ENCODE results near the gene WFIKKN1. TPM values are rescaled to one million over a fixed set of nuclear protein-coding genes. Genes with fewer than 3 reads are reported as not detected.

WFIKKN1 gene
- total RNA-seq, 1 donor from 2014 or later: 0.17 TPM

DNA sequence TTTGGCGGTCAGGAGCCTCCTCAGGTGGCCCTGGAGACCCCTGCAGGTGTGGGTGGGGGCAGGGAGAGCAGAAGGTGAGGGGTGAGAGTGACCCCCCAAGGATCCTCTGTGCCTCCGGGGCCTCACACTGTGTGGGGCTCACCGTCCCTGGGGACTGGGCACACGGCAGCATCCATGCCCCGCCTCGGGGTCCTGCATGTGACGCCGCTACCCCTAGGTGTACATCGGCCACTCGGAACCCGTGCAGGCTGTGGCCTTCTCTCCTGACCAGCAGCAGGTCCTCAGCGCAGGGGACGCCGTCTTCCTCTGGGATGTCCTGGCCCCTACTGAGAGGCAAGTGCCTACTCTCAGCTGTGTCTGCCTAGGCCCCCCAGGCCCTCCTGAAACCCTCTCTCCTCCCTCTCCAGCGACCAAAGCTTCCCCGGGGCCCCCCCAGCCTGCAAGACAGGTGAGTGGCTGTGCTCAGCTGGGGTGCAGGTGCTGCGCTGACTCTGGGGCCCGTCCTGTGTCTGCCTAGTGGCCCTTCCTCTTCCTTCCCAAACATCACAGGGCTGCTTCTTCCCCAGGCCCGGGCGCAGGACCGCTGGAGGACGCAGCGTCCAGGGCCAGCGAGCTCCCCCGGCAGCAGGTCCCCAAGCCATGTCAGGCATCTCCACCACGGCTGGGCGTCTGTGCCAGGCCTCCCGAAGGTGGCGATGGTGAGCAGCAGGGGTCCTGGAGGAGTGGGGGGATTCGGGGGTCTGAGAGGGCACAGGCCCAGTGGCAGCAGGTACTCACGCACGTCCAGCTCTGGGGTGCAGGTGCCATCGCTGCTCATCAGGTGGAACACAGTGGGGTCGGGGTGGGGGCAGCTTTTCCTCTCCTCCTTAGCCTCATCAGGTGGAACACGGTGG, 28.1 kb downstream of the WFIKKN1 start:
- no peak for DNase-seq

DNA sequence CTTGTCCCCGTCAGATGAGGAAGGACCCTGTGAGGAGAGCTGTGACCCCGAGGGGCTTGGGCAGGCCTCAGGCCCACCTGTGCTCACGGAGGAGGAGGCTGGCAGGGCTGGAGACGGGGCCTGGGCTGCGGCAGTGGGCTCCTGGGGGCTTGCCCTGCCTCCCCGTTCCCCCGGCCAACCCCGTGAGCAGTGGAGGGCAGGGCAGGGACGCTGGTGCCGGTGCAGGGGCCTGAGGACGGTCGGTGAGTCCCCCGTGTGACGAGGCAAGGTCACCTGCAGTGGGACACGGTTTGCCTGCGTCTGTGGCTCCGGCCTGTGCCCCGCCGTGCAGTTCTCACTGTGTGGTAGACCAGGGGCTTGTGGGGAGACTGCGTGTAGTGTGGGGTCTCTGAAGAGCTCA, 28.8 kb downstream of the WFIKKN1 start:
- no peak for DNase-seq

DNA sequence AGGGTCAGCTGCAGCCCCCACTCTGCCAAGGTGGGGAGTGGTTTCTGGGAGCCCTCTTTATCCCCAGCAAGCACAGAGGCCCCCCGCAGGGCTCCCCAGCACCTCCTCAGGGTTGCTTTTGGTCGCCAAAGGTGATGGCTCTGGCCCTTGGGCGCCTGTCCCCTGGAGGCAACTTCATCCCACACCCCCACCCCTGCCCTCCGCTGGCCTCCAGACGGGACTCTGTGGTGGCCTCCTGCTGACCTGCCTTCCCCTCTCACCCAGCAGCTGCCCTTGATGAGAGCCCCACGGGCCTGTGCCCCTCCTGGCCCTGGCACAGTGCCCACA, 29.3 kb downstream of the WFIKKN1 start:
- DNase-seq: no peak

DNA sequence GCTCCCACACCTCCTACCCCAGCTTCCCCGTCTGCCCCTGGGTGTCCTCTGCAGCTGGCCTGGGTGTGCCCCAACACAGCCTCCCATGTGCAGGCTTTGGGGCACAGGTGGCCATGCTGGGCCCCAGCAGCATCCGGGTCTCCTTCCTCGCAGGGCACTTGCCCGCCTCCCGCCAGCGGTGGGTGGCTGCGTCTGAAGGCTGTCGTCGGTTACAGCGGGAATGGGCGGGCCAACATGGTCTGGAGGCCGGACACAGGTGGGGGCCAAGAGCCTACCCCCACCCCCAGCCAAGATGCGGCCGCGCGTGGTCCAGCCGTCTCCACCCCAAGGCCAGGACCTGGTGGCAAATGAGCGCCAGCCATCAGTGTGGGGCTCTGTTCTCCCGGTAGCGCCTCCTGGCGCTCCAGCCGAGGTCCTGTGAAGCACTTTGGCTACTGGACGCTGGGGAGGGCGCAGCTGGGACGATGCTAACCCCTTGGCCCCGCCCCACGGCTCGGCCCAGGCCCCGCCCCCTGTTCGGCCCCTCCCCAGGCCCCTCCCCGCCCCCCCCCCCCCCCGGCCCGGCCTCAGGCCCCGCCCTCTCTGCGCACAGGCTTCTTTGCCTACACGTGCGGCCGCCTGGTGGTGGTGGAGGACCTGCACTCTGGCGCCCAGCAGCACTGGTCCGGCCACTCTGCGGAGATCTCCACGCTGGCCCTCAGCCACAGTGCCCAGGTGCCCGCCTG, 29.8 kb downstream of the WFIKKN1 start:
- DNase-seq: peak; percentile 92

DNA sequence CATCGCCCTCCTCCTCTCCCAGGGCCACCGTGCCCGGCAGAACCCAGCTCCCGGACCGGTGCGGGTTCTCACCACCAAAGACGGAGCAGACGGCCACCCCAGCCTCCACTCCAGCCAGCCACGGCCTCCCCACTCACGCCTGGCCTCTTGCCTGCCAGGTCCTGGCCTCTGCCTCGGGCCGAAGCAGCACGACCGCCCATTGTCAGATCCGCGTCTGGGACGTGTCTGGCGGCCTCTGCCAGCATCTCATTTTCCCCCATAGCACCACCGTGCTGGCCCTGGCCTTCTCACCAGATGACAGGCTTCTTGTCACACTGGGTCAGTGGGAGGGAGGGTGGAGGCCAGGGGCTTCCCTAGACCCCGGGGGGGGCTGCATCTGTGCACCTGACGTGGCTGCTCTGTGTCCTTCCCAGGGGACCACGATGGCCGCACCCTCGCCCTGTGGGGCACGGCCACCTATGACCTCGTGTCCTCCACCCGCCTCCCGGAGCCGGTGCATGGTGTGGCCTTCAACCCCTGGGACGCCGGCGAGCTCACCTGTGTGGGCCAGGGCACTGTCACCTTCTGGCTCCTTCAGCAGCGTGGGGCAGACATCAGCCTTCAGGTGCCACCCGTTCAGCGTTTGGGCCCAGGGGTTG, 30.5 kb downstream of the WFIKKN1 start:
- DNase-seq: no peak

DNA sequence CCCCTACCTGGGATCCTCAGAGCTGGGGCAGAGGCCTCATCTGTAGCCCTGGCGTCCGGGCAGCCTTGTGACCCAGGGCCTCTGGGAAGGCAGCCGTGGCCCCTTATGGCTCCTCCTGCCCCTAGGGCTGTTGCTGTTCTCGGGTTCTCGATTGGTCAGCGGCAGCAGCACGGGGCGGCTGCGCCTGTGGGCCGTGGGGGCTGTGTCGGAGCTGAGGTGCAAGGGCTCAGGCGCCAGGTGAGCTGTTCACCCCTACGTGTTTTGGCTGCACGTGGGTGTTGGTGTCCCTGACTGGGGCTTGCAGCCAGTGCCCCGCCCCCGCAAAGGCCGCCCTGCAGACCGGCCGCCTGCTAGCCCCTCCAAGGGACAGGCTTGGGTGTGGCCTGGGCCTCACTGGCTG, 31.3 kb downstream of the WFIKKN1 start:
- no peak for DNase-seq

DNA sequence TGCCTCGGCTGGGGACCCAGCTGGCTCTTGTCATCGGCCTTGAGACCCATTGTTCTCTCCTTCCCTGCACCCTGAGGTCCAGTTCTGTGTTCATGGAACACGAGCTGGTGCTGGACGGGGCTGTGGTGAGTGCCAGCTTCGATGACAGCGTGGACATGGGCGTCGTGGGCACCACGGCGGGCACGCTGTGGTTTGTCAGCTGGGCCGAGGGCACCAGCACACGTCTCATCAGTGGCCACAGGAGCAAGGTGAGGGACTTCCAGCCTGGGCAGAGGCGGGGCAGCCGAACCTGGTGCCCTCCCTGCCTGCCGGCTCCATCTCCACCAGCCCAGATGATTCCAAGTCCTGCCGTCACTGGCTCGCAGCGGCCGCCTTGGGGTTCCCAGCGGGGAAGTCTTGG, 31.8 kb downstream of the WFIKKN1 start:
- no peak for DNase-seq

DNA sequence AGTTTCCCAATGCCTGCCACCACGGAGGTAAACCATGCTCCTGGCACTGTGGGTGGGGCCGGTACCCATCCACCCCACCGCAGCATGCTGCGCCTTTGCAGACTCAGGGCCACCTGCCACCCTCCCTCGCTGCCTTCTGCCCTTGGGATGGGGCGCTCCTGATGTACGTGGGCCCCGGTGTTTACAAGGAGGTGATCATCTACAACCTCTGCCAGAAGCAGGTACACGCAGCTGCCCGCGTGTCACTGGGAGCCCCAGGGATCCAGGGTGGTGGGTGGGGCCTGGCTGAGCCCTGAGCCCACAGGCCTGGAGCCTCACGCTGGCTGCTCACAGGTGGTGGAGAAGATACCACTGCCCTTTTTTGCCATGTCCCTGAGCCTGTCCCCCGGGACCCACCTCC, 35.8 kb downstream of the WFIKKN1 start:
- DNase-seq: no peak

DNA sequence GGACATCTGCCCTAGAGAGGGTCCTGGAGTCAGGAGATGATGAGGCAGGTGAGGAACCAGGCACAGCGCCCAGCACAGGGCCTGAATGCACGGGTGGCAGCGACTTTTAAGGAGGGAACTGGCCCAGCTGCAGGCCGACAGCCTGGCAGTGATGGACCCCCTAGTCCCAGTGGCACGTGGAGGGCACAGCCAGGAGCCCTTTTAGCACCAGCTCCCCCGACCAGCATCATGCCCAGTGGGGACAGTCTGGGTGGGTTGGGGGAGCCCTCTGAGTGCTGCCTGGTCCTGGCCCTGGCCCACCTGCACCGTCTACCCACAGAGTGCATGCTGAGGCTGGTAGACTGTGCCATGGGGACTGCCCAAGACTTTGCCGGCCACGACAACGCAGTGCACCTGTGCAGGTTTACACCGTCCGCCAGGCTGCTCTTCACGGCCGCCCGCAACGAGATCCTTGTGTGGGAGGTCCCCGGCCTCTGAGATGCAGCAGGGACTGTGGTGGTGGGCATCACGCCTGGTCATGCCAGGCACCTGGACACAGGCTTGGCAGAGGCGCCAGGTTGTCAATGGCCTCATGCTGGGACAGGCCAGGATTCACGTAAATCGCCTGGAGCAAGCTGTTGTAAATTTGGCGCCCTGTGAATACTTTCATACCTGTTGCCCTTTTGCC, 36.5 kb downstream of the WFIKKN1 start:
- DNase-seq: no peak

DNA sequence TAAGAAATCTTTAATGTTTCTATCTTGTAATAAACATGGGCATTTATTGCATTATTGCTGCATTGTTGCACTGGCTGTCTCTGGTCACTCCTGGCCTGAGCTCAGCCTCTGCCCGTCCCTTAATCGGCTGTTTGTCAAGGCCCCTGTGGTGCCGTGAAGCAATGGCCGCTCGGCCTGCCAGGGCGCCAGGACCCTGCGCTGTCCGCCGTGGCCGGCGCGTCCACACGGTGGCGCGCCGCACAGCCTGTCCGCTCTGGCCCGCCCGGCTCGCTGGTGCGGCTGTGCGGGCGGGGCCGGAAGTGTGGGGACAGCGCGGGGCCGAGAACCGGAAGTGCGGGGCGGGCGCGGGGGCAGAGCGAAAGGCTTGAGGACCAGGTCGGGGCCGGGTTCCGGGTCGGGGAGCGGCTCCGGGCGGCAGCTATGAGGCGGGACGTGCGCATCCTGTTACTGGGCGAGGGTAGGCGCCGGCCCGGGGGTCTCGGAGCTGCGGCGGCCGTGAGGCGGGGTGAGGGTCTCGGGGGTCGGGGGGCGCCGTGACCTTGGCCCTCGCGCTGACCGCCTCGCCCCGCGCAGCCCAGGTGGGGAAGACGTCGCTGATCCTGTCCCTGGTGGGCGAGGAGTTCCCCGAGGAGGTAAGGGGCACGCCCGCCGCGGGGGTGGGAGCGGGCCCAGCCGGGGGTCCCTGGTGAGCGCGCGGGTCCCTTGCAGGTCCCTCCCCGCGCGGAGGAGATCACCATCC, 37.2 kb downstream of the WFIKKN1 start, which contains the start of gene RHOT2:
Gene RHOT2 (plus strand): TSS at position 353 of the 739 bp plus-strand sequence. CDS start 68 bp downstream, at position 421.
- peak; percentile 95 for DNase-seq

DNA sequence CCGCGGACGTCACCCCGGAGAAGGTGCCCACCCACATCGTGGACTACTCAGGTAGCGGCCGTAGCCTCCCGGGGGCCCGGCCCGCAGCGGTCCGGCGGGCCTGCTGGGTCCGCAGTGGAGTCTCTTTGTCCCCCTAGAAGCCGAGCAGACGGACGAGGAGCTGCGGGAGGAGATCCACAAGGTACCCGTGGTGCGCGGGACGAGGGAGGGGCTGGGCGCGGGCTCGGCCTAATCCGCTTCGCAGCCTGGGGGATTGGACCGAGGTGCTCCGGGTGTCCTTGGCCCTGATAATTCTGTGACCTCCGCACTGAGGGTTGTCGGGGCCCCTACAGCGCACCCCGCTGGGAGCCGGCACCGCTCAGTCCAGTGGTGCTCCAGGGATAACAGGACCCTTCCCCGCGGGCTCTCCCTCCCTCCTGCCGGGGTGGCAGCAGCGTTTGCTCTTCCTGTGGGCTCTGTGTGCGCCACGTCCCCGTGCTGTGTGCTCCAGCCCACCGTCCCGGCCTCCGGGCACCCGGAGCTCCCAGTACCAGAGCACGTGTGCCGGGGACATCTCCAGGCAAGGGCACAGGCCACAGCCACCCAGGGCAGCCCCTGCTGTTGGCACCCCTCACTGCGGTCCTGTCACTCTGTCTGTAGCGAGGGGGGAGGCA, 37.9 kb downstream of the WFIKKN1 start:
- DNase-seq: peak; percentile 47

DNA sequence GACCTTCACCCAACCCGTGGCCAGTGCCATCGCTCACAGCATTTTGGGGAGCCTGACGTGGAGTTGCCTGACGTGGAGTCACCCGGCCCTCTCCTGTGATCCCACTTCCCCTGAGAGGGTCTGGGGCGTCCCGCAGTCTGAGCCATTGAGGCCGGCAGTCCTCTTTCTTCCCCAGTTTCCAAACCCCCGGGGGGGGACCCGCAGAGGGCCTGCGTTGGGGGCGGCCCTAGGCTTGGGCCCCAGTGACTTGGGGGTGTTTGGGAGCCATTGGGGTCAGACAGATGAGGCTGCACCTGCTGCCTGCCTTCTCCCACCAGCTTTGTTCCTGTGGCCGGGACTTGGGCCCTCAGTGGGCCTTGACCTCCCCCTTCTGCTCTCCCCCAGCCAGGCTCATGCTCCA, 38.9 kb downstream of the WFIKKN1 start:
- DNase-seq: no peak

DNA sequence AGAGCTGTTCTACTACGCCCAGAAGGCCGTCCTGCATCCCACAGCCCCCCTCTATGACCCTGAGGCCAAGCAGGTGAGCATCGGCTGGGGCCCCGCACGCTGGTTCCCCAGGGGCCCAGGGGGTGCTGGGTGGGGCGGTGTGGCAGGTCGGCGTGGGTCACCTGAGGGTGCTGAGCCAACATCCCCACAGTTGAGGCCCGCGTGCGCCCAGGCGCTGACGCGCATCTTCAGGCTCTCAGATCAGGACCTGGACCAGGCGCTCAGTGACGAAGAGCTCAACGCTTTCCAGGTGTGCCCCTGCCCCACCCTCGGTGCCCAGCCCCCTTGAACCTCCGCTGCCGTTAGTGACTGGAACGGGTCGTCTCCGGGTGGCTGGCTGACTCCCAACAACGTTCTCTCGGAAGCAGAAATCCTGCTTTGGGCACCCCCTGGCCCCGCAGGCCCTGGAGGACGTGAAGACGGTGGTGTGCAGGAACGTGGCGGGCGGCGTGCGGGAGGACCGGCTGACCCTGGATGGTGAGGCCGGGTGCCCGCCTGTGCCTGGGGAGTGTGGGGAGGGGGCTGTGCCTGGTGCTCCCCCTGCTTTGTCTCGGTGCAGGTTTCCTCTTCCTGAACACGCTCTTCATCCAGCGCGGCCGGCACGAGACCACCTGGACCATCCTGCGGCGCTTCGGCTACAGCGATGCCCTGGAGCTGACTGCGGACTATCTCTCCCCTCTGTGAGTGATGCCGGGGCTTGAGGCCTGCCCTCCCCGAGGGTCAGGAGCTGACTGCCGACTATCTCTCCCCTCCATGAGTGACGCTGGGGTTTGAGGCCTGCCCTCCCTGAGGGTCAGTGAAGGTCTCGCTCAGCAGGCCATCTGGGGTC, 39.9 kb downstream of the WFIKKN1 start:
- DNase-seq: no peak

DNA sequence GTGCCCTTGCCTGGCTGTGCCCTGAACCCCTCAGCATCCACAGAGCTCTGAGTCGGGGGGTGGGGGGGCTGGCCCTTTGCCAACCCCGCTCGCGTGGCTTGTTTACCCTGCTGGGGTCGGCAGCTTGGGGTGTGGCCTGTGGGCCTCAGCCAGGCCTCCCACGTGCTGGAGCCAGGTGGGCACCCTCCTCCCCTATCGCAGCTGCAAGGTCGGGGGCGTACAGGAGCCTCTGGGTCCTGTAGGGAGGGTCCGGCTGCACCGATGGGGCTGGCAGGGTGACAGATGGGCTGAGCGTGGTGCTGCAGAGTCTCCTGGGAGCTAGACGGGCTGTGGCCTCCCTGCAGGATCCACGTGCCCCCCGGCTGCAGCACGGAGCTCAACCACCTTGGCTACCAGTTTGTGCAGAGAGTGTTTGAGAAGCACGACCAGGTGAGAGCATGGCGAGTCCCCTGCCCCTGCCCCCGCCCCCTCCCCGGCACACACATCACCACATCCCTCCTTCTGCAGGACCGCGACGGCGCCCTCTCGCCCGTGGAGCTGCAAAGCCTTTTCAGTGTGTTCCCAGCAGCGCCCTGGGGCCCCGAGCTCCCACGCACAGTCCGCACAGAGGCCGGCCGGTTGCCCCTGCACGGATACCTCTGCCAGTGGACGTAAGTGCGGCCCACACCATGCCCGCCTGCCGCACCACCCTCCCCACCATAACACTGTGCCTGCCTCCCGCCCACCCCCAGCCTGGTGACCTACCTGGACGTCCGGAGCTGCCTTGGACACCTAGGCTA, 40.8 kb downstream of the WFIKKN1 start:
- no peak for DNase-seq

DNA sequence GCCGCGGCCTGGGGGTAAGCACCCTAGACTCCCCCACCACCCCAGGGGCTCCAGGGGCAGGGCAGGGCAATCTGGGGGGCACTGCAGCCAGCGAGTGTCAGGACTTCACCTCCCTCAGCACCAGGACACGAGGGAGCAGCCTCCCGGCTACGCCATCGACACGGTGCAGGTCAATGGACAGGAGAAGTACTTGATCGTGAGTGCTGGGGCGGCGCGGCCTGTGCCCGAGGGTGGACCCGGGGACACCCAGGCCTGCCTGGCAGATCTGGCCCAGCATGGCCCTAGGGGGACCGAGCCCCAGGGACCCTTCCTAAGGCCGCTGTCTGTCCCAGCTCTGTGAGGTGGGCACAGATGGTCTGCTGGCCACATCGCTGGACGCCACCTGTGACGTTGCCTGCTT, 41.6 kb downstream of the WFIKKN1 start:
- no peak for DNase-seq

DNA sequence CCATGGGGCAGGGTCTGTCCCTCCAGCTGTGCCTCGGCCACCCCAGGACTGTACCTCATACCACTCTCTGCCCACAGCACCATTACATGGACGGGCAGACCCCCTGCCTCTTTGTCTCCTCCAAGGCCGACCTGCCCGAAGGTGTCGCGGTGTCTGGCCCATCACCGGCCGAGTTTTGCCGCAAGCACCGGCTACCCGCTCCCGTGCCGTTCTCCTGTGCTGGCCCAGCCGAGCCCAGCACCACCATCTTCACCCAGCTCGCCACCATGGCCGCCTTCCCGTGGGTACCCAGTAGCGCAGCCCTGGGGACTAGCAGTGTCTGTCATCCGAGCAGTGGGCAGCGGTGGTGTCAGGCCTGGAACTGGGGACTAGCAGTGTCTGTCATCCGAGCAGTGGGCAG, 42.1 kb downstream of the WFIKKN1 start:
- DNase-seq: no peak

DNA sequence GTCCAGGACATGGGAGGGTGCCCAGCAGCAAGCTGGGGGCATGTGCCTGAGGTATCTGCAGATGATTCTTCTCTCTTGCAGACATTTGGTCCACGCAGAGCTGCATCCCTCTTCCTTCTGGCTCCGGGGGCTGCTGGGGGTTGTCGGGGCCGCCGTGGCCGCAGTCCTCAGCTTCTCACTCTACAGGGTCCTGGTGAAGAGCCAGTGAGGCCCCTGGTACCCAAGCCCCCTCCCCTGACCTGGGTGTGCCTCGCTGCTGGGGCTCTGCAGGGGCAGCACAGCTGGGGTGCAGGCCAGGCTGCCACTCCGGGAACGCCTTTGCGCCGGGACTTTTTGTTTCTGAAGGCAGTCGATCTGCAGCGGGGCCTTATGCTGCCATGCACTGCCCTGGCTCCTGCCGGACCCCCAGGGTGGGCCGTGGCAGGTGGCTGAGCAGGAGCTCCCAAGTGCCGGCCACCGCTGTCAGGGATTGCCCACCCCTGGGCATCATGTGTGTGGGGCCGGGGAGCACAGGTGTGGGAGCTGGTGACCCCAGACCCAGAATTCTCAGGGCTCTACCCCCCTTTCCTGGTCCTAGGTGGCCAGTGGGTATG, 42.7 kb downstream of the WFIKKN1 start:
- no peak for DNase-seq

DNA sequence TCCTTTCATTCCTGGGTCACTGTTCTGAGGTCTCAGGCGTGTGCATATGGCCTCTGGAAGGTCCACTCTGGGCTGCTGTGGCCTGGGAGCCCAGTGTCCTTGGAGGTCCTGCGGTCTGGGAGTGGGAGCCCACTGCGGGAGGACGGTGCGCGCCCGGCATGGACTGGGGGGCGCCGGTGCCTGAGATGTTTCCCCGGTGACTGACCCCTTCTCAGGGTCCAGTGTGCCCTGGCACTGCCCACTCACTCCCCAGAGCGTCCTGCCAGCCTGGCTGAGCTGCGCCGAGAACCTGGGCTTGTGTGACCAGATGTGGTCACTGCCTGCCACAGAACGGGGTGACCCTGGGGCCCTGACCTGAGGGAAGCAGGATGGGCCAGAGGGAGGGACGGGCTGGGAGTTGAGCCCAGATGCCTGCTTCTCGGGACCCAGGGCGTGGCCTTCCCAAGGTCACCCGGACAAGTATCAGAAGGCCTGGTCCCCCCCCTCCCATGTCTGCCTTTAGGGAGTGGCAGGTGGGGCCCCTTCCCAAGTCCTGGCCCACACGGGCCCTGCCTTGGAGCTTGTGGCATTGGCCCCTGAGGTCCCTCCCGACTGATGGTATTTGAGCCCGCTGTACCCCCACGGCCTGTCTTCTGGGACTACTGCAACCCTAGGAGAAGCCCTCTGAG, 43.6 kb downstream of the WFIKKN1 start:
- no peak for DNase-seq

All from dermis blood vessel endothelial cell (primary cell).